HG03135 (cell line): ENCODE measurements around the gene KAT8.

Experiments used
- ATAC-seq: cut with Tn5 transposase; IDR thresholded peaks from one replicate; pipeline ENCODE4 v1.9.1; 2021; ENCODE audit warnings: mild to moderate bottlenecking, moderate library complexity; ENCODE audit not compliant: unreplicated experiment

The KAT8 gene

DNA sequence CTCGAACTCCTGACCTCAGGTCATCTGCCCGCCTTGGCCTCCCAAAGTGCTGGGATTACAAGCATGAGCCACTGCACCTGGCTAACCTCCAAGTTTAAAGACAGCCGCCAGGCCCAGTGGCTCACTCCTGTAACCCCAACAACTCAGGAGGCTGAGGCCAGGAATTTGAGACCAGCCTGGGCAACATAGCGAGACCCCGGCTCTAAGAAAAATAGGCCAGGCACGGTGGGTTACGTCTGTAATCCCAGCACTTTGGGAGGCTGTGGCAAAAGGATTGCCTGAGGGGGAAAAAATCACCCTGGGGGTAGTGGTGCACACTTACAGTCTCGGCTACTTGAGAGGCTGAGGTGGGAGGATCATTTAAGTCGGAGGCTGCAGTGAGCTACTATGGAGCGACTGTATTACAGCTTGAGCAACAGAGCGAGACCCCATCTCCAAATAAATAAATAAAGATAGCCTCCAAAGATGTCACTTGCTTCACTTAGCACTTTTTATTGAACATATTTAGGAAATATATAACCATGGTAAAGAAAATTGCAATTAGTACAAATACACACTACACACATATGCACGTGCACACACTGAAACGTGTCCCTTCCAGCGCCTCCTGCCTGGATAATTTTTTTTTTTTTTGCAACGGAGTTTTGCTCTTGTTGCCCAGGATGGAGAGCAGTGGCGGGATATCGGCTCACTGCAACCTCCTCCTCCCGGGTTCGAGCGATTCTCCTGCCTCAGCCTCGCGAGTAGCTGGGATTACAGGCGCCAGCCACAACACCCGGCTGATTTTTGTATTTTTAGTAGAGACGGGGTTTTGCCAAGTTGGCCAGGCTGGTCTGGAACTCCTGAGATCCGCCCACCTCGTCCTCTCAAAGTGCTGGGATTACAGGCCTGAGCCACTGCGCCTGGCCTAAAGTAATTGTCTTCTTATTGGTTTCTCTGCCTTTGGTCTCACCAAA lies 10.7 kb upstream of the KAT8 start:
- no peak for ATAC-seq

DNA sequence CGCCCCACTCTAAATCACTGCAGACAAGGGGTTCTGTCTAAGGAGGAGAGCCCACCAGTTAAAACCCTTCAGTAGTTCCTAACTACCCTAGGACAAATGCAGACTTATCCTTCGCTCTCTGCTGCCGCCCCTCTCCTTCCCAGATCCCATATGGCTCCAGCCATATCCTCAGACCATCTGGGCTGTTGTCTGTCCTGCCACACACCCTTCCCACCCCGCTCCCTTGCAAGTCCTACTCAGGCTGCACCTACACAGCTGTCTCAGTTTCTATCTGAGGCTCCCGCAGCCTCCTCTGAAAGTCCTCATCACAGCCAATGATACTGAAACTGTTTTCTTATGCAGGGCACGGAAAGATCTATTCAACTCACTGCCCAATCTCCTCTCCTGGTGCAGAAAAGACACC lies 10.0 kb upstream of the KAT8 start:
- ATAC-seq = peak; percentile 43

DNA sequence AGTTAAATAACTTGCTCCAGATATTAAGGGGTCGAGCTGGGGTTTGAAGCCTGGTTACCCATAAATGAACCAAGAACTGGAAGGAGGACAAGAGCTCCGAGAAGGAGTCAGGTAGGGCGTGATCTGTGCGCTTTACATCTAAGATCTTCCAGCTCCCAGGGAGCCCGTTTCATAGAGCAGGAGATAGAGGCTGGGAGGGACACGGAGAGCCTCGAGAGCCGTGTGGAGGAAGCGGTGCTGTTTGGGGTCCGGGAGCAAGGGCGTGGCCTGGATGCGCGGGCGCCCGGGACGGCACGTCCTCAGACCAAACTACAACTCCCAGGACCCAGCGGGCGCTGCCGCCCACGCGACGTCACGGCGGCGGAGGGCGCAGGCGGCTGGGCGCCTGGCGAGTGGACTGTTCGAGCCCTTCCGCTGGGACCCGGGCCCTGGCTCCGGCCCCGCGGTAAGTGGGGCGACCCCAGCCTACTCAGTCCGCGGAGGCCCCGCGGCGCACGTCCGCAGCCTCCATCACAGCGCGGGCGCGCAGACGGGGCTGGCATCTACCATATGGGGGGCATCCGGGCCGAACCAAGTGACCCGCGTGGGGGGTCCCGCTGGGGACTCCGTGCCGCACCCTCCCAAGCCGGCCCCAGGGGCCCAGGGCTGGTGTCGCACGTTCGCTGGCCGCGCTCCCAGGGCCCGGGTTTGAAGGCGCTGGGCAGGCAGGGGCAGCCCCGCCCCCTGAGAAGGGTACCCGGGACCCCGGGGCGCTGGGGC lies 9.2 kb upstream of the KAT8 start, which contains the start of gene BCKDK:
Gene BCKDK, plus strand, starts transcription at position 352 of the 759 bp plus-strand sequence. CDS start 838 bp downstream, outside the sequence.
- ATAC-seq = peak; percentile 72

DNA sequence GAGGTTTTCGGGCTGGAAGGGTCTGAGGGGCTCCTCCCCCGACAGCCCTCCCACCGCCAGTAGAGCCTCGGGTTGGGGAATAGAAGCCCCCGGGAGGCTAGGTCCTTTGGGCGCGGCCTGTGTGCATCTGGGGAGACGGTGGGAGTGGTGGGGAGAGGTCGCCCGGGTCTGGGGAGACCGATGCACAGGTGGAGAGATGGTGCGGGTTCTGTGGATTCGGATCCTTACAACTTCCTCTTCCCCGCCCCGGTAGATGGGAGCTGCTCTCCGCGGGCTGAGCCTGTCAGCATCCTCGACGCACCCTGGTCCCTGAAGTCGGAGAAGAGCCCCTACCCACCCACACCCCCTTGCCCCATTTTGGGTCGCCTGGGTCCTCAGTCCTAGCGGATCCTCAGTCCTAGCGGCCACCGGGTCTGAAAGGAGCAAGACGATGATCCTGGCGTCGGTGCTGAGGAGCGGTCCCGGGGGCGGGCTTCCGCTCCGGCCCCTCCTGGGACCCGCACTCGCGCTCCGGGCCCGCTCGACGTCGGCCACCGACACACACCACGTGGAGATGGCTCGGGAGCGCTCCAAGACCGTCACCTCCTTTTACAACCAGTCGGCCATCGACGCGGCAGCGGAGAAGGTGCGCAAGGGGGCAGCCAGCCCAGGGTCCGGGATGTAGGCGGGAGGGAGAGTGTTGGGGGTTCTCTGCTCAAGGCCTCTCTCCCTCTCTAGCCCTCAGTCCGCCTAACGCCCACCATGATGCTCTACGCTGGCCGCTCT lies 8.5 kb upstream of the KAT8 start:
- ATAC-seq = no peak

DNA sequence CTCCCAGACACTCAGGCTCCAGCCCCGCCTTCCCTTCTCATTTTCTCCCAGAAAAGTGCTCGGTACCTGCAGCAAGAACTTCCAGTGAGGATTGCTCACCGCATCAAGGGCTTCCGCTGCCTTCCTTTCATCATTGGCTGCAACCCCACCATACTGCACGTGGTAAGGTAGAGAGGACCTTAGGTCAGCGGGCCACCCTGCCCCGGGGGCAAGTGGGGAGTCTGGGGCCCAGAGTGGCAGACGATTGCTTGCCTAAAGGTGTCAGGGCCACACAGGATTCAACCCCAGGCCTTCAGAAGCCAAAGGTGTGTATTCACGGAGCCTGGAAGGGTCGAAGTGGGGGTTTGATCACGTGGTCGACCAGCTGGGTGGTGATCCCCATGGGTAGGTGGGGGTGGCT lies 7.8 kb upstream of the KAT8 start:
- no peak for ATAC-seq

DNA sequence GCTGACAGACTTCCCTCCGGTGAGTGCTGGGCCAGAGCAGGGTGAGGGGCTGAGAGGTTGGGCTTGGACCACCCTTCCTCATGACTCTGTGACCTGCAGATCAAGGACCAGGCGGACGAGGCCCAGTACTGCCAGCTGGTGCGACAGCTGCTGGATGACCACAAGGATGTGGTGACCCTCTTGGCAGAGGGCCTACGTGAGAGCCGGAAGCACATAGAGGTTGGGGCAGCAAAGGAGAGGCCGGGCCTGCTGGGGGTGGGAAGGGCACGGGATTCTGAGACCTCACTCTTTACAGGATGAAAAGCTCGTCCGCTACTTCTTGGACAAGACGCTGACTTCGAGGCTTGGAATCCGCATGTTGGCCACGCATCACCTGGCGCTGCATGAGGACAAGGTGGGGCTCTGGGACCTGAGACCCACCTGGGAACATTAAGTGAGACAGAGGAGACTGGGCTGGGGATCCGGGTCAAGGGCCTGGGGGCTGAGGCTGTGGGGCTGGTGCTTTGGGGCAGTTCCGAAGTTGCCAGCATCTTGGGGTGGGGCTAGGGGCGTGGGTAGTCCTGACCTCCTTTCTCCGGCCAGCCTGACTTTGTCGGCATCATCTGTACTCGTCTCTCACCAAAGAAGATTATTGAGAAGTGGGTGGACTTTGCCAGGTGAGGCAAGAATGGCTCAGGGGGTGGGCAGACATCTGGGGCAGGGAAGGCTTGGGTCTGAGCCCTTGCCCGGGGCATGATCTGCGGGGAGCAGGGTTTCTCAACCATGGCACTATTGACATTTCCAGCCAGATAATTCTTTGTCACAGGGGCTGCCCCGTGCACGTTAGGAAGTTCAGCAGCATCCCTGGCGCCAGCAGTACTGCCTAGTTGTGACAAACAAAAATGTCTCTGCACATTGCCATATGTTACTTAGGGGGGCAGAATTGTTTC lies 7.1 kb upstream of the KAT8 start:
- ATAC-seq = no peak

DNA sequence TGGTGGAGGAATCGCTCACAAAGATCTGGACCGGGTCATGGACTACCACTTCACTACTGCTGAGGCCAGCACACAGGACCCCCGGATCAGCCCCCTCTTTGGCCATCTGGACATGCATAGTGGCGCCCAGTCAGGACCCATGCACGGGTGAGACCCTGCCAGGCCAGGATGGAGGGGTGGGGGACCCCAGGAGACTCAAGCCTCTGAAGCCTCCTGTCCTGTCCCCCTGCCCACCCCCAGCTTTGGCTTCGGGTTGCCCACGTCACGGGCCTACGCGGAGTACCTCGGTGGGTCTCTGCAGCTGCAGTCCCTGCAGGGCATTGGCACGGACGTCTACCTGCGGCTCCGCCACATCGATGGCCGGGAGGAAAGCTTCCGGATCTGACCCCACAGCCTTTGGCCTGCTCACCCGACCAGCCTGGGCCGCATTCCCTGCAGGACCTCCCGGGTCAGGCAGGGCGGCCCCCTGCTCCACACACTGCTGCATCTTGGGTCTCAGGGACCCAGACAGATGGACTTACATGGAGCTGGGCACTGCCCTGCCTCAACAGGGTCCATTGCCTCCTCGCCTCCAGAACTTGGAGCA lies 5.5 kb upstream of the KAT8 start:
- ATAC-seq = no peak

DNA sequence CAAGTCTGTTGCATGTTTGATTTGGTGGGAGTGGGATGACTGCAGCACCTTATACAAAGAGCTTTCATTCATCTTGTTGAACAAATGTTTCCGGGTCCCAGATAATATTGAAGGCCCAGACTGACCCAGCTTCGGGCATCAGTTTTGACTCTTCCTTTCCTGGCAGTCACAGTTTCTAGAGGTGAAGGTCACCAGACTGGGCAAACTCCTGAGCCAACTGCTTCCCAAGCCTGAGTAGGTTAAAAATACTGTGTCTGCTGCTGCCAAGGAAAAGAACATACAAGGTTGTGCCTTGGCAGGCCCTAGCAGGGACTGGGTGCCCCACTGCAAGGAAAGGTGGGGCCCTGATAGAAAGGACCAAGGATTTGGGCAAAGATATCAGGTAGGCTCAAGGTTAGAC lies 4.8 kb upstream of the KAT8 start:
- ATAC-seq = no peak

DNA sequence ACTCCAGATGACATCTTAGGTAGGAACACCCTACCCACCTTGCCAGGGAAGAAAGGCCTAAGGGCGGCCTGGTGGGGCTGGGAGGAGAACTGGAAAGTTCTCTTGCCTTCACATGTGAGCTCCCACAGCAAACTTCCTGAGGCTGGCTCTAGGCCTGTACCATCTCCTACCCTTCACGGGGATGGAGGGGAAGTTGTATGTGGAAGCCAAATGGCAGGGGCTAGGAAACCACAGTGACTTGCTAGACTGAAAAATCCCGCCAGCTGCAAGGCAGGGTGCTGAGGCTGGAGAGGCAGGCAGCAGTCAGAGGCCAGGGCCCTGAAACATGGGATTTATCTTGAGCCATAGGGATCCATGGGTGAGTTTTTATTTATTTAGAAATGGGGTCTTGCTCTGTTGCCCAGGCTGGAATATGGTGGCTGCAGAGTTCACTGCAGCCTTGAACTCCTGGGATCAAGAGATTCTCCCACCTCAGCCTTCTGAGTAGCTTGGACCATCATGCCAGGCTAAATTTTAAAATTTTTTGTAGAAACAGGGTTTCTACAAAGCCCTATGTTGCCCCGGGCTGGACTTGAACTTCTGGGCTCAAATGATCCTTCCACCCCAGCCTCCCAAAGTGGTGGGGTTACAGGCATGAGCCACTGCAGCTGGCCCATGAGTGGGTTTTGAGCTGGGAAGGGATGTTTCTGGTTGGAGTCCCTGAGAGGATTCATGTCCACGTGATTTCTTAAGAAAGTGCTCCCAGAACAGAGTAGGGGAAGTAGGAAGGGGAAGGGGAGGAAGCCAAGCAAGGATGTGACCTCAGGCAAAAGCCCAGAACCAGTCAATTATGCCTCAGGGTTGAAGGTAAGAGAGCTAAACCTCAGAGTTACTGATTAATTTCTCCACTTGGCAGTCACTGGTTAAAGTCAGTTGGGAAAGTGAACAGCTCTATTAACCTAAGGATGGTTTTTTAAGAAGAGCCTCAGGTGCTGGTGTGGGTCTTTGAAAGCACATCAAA lies 4.0 kb upstream of the KAT8 start:
- ATAC-seq = no peak

DNA sequence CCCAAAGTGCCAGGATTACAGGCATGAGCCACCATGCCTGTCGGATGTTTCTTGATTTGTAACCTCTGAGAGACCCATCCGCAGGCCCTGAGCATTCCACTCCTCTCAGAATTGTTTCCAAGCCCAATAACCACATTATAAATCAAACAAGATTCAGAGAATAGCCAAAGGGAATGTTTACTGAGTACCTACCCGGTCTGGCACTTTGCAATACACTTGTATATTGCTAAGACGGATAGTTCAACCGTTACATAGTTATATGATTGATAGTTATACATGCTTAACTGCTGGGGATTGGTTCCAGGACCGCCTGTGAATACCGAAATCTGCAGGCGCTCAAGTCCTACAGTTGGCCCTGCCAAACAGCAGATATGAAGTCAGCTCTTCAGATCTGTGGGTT lies 3.0 kb upstream of the KAT8 start:
- ATAC-seq = no peak

DNA sequence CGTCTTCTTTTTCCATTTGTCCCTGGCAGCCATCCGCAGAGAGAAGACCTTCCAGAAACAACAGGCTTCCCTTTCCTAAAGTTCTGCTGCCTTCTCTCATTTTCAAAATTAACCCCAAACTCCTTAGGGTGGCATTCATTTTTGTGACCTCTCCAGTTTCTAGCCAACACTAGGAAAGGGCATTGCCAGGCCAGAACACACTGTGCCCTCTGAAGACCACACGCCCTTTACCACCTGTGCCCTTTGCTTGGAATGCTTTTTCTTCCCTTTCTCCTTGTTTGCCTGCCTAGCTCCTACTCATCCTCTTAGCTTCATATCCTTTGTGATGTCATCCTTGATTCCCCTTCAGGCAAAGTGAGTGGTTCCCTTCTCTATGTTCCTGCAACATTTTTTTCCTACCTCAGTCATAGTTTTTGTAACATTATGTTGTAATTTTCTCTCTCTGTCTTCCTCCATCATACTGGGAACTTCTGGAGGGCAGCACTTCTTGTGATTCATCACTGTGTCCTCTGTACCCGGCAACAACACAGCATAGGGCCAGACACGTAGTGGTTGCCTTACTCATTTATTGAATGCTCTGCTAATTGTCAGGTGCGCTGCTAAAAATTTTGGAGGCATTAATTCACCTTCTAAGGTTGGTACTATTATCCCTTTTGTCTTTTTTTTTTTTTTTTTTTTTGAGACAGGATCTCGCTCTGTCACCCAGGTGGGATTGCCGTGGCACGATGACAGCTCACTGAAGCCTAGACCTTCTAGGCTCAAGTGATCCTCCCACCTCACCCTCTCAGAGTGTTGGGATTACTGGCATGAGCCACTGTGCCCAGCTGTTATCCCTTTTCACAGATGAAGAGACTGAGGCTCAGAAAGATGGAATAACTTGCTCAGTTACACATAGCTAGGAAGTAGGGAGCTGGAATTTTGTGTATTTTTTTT lies 1.0 kb downstream of the KAT8 start:
- no peak for ATAC-seq

DNA sequence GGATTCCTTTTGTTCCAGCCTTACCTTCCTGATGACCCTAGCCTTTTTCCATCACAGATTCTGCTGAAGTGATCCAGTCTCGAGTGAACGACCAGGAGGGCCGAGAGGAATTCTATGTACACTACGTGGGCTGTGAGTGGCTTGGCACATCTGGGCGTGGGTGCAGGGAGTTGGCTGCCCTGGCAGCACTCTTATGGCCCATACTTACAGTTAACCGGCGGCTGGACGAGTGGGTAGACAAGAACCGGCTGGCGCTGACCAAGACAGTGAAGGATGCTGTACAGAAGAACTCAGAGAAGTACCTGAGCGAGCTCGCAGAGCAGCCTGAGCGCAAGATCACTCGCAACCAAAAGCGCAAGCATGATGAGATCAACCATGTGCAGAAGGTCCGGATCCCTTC lies 2.7 kb downstream of the KAT8 start:
- ATAC-seq = no peak

DNA sequence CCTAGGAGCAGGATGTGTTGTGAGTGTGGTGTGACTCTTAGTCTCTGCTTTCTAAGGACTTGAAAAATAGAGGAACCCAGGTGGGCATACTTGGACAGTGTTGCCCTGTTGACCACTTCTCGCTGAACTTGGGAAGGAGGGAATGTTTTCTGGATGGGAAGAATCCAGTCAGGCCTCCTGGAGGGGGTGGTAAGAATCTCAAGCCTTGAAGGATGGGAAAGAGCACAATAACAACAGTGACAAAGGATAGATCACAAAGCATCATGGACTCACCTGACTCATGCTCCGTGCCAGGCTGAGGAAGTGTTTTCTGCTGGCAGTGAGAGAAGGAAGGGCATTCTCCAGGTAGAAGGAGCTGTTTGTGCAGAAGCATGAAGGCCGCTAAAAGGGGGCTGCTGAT lies 8.4 kb downstream of the KAT8 start:
- ATAC-seq = no peak

DNA sequence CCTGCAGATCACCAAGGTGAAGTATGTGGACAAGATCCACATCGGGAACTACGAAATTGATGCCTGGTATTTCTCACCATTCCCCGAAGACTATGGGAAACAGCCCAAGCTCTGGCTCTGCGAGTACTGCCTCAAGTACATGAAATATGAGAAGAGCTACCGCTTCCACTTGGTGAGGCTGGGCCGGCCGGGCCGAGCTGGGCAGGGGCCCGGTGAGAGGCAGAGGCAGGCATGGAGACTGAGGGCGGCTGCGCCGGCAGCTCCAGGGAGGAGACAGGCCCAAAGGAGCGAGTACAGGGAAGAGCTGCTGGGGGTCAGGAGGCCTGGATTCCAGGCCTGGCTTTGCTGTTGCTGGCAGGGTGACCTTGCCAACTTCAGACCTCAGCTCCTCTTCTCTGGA lies 9.7 kb downstream of the KAT8 start:
- no peak for ATAC-seq

DNA sequence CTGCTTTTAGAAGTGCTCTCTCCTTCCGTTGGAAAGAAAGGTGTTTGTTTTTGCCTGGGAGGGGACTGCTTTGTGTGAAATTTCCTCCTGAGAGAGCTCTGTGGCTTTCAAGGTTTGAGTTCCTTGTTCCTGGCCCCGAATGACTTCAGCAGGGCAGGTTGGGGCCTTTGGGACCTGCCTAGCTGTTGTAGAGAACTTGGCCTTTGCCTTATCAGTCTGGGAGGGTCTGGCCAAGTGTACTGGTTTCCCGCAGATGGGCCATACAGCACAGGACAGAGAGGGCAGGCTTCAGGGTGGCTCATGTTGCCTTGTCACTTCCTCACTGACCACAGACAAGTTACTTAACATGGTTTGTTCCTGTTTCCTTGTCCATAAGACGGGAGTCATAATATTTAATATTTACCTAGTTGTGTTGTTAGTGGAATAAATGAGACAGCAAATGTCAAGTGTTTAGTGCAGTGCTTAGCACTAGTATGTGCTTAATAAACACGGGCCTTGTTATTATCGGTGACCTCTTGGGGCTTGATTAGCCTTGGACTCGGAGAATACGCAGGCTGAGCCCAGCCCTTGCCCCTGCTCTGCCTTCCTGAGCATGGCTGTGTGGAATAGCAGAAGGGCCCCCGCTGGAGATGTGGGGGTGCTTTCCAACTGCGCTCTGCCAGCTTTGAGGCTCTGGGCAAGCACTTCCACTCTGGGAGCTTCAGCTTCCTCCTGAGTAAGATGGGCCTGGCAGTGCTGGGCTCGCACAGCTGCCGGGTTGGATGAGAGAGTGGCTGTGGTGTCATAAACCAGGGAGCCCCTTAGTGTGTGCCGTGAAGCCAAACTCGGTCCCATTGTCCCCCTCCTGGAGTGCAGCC lies 11.5 kb downstream of the KAT8 start:
- no peak for ATAC-seq

DNA sequence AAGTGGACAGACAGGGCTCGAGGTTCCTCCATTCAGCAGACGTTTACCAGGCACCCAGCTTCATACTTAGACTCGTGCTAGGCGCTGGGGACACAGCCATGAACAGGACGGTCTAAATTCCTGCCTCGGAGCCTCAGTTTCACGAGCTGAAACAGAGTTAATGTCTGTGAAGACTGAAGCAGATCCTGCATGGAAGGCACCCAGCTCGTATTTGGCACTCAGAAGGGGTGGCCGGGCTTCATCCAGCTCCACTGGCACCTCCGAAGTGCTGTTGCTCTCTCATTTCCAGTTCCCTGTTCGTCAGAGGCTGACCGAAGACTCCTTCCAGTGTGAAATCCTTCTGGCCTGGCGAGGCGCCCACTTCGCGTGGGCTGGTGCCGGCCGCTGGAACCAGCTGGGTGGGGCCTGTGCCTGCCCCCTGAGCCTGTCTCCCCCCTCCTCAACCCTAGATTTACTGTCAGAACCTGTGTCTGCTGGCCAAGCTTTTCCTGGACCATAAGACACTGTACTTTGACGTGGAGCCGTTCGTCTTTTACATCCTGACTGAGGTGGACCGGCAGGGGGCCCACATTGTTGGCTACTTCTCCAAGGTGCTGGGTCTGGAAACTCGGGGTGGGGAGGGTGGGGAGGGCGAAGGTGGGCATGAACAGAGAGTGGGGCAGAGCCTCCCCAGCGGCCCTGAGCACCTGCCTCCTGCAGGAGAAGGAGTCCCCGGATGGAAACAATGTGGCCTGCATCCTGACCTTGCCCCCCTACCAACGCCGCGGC lies 12.3 kb downstream of the KAT8 start:
- no peak for ATAC-seq
